ENCODE measurements around the gene USP12.
"Not testable (repeated sequence)": the region's sequence is repeated elsewhere in the genome, so short reads cannot be mapped to it uniquely, and the experiment has no call there.

USP12 gene

DNA sequence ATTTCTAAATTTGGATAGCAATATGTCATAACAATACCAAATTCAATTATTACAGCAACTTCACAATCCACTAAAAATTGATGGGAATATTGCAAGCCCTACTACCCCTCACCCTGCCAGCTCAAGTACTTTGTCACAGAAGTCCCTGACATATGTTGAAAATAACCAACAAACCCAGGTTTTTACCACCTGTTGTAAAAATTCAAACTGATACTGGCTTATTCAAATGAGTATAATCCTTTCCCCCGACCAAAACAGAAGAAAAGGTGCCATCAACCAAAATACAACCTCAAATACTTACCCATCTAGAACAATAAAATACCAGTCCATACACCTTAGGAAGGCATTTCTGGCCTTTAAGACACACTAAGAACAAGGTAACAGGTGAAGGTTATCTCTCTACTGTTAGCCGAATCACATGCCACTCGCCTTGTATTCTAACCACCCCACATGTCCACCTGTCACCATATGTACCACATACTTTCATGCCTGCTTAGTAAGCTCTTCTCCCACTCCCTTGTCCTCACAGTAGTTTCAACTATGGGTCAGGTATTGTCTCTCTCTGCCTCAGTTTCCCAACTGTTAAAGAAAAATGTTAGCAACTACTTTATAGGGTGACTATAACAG, 53.1 kb downstream of the USP12 start:
- no peak for DNase-seq

DNA sequence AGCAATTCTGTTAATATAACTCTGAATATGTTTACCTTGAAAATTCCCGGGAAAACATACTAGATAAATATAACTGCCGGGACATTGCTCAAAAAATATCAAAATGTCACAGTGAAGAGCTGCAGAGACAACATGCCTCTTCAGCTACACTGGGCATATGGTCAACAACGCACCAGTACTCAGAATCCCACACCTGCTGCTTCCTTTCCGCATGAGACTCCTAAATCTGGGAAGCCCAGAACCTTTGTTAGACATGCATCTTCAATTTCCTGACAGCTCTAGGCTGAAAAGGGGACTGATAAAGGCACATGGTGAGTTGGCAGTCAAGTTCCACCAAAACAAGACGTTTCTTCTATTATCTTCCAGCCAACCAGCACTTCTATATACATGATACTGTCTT, 53.7 kb downstream of the USP12 start:
- no peak for DNase-seq

DNA sequence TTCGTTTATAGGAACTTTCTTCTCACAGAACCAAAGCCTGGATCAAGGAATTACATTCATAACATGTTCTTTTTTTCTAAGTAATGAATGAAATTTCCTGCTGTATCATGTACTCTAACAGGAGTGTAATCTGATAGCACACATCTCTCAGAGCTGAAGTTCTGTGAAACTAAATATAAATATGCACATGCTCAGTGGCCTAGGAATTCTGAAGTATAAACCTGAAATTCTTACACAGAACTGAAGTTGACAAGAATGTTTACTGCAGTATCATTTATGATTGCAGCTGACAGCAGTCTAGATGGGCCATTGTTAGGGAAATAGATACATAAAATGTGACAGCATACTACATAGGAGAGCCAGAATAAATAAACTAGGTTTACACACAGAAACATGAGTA, 54.5 kb downstream of the USP12 start:
- DNase-seq = no peak

DNA sequence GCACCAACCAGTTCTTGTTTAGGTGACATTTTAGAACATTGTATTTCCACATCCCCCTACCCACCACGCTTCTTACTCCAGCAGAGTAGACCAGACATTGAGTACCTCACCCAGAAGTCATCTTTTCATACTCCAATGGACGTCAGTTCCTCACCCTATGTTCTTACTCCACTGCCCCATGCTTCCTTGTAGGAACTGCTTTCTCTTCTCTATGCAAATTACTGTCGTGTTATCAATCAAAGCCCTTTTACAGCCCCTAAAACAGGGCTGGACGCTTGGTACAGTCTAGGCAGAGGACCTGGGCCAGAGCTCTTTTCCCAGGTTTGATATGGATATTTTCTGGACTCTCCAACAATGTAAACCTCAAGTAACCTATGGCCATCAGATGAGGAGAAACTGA, 58.2 kb downstream of the USP12 start:
- no peak for DNase-seq

DNA sequence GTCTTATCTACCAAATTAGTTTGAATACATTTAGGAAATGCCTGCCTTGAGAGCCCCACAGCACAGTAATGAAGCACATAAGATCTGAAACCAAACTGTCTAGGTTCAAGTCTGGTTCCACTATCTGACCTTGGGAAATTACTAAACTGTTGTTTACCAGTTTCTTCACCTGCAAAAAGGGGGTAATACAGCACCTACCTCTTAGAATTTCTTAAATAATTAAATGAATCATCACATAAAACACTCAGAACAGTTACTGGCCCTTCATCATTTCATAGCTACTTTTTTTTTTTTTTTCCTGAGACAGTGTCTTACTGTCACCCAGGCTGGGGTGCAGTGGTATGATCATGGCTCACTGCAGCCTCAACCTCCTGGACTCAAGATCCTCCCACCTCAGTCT, 59.6 kb downstream of the USP12 start:
- no peak for DNase-seq

DNA sequence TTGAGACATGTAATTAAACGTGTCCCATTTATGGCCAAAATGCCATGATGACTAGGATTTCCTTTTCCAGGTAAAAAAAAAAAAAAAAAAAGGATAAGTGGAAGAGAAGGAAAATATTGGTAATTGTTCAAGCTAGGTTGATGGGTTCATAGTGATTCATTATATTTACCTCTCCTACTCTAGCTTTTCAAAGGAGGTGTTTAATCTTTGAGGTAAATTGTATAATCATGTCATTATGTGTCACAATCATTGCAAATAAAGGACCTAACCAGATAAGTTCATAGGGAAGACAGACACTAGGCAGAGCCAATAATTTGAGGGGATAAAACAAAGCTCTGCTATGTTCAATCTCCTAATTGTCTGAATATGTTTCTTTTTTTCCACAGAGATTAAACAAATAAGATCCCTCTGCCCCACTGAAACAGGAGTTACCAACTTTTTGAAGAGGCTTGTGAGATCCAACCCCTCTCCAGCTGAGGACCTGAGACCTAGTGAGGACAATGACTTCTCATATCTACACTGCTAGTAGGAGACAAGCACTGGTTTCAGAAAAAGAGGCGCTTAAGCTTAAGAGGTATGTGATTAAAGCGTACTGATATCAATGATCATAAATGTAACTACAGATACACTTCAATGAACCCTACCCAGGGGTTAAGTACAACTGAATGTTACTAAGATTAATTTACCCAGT, 61.4 kb downstream of the USP12 start:
- no peak for DNase-seq

DNA sequence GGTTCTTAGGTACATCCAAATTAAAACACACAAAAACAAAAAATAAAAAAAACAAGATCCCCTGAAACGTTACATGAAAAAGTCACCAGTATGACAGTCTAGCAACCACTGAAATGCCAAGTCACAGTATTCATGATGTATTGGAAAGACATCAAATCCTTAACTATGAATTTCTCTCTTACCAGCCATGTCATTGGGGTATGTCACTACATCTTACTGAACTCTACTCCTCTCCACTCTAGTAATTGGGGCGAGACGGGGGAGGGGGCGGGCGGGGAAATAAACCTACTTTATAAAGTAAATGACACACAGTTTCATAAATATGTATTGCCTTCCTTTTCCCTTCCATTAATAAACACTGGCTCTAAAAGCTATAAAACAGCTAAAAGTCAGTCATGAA, 65.5 kb downstream of the USP12 start:
- DNase-seq = no peak

DNA sequence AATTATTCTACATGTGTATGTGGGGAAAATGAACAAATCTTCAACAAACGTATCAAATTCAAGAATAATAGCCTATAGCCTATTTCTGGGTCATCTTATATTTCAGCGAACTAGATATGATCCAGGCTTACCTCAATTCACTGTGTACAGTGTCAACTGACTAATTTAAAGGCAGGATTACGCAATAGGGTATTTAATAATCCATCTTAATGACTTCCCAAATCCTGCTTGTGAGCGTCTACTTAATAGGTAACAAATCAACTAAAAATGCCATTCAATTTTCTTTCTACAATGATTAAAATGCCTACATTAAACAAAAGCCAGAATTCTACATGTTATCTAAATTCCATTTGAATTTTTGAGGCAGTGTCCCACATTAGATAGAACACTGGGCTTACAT, 67.0 kb downstream of the USP12 start:
- no peak for DNase-seq

DNA sequence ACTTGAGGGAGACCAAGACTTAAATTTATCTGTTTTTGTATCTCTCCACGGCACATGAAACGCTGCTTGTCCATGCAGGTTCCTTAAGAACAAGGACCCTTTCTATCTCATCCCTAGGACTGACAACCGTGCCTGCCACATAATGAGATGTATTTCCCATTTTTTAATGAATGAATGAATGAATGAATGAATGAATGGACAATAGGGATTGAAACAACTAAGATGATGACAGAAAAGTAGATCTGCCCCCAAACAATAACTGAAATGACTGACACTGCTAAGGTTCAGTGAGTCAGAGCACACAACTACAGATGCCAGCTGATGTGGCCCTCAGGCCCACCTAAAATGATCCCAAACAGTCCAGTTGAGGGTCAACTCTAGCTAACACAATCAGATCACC, 69.8 kb downstream of the USP12 start:
- no peak for DNase-seq

DNA sequence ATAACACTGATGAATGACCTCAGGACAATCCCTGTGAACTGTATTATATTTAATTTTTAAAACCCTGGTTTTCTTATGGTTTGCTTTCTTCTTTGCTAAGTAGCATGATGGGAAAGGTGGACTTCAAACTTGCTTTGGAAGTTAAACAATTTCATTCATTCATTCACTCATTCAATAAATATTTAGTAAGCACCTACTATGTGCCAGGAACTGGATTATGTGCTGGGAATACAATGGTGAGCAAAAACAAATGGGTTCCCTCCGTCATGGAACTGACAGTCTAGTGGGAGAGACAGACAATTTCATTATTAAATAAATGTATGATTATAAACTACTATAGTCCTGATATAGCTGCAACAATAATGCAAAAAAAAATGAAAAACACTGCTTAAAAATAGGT, 70.3 kb downstream of the USP12 start:
- no peak for DNase-seq

DNA sequence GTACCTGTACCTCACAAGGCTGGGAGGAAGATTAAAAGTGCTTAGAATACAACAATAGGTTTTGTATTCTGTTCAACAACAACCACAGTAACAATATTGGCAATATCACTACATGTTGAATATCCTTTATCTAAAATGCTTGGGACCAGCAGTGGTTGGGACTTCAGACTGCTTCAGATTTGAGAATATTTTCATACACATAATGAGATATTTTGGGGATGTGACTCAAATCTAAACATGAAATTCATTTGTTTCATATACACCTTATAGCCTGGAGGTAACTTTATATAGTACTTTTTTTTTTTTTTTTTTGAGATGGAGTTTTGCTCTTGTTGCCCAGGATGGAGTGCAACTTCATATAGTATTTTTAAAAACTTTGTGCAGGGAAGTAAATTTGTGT, 73.9 kb downstream of the USP12 start:
- no peak for DNase-seq

DNA sequence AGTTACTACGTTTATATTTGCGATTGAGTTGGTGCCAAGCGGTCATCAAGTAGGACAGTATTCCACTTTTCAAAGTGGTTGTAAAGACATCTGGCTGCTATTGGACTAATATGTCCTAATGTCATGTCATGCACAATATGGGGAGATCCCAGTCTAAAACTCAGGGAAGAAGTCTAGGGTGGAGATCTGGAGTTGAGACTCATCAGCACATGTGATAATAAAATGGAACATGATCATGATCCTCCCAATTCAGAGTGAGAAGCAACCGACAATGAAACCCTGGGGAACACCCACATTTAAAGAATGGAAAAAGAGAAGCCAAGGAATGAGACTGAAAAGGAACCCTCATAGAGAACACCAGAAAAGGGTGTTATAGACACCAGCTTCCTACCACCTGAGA, 80.2 kb downstream of the USP12 start:
- DNase-seq = no peak

DNA sequence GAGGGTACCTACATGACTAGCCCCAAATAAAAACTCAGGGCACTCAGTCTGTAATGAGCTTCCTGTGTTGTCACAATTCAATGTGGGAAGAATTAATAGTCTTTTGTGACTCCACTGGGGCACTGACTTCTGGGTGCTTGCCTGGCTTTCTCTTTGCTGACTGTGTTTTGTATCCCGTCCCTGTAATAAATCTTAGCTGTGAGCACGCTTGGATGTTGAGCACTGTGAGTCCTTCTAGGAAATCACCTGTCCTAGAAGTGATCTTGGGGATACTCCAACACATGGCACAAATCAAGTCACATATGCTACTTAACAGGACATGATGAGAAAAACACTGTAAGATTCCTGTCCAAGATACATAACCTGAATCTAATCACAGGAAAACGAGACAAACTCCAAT, 83.0 kb downstream of the USP12 start:
- DNase-seq = no peak

DNA sequence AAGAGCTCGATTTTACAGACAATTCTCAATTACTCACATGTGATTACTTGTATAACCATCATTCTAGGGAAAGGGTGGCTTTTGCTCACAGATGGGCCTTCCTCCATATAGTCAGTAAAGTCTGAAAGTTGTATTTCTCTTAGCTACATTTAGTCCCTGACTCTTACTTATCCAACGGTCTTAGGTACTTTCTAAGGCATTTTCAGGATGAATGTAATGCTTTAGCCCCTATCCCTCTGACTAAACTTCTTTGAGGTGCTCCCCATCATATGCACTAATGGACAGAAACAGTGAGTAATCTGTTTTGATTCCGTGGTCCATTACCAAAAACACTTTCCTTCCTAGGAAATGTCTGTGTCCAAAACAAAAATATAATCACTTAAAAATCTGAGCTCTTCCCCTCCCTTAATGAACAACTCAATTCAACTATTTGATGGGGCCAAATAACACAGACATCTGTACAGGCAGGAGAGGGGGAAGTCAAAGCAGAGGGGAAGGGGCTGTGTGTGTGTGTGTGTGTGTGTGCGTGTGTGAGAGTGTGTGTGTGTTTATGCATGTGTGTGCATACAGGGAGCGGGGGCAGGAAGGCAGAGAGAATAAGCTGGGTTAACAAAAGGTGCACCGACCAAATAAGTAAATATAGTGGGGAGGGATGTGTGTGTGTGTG, 84.9 kb downstream of the USP12 start:
- DNase-seq = no peak

DNA sequence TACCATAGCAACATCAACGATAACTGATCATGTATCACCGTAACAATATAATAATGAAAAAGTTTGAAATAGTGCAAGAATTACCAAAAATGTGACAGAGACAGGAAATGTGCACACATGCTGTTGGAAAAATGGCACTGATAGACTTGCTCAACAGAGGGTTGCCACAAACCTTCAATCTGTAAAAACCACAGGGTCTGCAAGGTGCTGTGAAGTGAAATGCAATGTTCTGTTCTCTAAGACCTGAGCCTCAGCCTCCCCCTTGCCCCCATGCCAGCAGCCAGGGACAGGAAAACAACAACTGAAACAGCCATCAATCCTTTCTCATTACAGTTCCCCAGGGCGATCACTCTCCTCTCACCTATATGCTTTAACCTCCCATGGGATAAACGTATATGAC, 88.4 kb downstream of the USP12 start:
- DNase-seq = no peak

DNA sequence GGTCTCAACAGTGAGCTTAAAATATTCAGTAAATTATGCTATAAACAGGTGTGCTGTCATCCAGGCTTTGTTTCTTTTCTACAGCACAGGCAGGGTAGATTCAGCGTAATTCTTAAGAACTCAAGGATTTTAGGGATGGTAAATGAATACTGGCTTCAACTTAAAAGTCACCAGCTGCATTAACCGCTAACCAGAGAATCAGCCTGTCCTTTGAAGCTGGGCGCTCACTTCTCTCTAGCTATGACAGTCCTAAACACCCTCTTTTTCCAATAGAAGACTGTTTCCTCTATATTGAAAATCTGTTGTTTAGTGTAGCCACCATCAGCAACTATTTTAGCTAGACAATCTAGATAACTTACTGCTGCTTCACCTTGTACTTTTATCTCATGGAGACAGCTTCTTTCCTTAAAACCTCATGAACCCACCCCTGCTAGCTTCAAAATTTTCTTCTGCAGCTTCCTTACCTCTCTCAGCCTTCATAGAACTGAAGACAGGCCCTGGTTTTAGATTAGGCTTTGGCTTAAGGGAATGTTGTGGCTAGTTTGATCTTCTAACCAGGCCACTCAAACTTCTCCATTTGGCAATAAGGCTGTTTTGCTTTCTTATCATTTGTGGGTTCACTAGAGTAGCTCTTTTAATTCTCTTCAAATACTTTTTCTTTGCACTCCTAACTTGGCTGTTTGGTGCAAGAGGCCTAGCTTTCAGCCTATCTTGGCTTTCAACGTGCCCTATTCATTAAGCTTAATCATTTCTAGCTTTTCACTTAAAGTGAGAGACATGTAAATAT, 89.5 kb downstream of the USP12 start:
- no peak for DNase-seq

DNA sequence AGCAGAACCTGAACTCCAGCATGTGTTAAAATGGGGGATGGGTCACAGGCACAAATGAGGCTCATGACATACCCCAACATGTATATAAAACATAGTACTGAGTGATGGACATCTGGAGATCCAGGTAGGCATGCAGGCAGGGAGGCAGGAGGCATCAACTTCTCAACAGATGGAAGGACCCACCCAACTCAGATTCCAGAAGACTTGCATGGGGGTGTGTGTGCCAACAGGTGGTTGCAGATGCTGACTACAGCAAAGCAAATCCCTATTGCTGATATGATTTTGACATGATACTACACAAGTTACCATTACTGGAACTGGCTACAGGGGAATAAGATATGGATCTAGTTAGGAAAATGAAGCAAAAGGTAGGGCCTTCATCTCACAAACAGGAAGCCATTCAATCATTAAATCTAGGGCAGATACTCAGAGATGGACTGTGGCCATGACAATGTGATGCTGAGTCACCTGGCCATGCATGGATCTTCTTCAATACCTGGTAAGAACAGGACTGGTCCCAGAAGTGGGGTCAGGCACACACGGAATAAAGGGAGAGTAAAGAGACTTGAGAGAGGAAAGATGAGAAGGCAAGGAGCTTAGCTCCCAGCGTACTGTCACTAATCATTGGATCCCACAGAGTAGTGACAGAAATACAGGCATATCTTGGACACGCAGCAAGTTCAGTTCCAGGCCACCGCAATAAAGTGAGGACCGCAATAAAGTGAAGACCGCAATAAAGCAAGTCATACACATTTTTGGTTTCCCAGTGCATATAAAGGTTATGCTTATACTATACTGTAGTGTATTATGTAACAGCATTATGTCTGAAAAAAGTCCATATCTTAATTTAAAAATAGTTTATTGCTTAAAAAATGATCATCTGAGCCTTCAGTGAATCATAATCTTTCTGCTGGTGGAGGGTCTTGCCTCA, 91.3 kb downstream of the USP12 start:
- DNase-seq = no peak

DNA sequence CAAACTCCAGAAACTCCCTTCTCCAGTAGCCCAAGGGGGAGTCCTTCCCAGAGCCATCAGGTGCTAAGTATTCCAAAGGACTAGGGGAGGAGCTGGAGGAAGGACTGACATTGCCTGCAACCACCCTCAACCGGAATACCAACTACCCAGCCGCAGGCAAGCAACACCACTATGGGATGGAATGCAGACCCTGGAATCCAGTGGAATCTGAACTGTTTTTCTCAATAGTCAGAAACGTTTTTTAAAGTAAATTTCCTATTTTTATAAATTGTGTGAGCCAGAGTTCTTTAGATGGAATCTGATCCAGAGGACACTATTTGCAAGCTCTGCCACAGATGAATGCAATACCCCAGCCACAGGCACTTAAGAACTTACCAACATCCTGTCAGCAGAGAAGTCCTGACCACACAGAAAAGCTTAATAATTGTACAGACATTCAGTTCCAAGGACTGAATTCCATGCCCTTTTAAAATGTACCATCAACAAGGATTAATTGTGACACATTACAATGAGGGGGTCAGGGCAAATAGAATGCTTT, 92.1 kb downstream of the USP12 start:
- peak; percentile 52 for DNase-seq

DNA sequence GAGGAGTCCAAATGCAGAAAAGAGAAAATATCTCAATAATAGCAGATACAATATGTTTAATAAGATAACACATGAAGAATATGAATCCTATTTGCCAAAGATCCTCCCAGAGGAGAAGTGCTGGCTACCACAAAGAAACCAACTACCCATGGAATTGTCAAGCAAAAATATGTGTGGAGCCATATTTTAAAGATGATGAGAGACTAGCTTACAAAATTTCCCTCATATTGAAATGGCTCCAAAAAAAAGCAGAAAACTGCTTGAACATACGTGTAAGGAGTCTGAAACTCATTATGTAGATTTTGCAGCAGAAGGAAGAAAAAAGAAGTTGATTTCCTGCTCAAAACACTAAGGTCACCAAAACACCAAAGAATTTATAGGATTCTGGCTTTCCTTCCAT, 94.2 kb downstream of the USP12 start:
- DNase-seq = no peak

DNA sequence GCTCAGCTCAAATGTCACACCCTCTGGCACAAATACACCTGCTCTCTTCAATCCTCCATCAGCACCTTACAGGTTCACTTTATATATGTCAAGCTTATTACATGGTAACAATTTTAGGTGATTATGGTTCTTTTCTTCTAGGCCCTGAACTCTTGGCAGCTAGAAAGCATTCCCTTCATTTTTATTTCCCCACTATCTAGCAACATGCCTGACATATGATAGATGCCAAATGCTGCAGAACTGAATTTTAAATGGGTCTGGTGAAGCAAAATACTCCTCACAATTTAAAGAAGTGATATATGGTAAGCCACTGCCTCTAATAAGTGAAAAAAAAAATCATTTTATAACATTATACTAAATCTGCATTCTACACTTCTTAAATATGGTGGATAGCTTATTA, 95.2 kb downstream of the USP12 start:
- DNase-seq = no peak

DNA sequence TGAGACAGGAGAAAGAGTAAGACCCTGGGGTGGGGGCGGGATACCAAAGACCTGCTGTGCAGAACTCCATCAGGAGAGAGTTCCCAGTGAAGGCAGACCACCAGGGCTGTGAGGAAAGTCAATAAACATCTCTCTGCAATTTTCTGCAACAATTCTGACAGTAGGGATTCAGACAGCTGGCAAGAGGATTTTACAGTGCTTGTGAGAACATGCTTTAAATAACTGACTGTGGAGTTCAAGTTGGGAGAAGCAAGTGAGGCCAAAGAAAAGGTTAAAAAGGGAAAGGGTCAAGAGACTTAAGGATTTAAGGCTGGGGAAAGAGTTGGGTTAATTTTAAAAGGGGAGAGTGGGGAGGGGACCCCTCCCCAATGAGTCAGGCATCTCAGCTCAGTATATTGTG, 98.4 kb downstream of the USP12 start:
- DNase-seq = no peak

DNA sequence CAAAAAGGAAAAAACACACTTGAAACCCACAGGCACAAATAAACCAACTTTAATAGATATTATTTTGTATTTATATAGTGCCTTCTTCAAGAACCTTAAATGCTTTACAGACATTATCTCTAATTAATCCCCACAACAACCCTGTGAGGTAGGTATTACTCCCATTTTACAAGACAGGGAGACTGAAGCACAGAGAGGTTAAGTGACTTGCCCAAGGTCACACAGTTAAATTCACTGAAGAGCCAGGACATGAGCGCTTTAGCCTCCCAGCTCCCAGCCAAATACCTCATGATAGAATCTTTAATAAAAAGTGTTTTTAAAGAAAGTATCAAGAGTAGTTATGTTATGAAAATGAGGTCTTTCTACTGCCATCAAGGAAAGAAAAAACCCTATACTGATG, 105.5 kb downstream of the USP12 start:
- DNase-seq = not testable (repeated sequence)
